ENCODE results near the gene CUEDC1.

Gene CUEDC1

DNA sequence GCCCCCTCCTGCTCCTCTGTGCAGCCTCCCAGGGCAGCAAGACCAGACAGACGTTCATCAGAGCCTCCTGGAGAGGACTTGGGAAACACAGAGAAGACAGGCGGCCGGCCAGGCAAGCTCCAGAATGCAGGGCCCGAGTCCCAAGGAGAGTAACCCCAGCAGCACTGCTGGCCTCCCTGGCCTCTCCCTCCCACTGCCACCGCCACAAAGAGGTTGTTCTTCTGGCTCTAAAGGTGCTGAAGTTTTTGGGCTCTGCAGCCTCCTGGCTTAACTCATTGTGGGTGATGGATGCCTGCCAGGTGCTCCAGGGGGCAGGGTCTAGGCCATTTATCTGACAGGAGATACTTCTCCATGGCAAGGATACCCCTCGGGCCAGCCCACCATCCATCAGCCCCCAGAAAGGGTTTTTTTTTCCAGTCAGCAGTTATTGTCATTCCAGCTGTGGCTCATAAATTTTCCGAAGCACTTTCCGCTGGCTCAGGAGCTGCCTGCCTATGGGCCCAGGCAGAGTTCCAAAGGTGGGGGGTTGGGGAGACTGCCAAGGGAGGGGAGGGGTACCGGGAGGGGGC is 73.3 kb downstream of the CUEDC1 start:
- peaks cover 29% of the 10 kb centered on the region for H3K27me3 Mint-ChIP-seq (ENCODE audit: low read depth)
- no peak overlapping the region for H3K4me3 Mint-ChIP-seq
- H3K9me3 Mint-ChIP-seq, result no peaks in the 10 kb centered on the region
- H3K27ac Mint-ChIP-seq, result no peak overlapping the region
- no peaks in the 10 kb centered on the region for H3K36me3 Mint-ChIP-seq (ENCODE audit: low read depth)
- H3K4me1 Mint-ChIP-seq (ENCODE audit: low read depth), result no peaks in the 10 kb centered on the region

DNA sequence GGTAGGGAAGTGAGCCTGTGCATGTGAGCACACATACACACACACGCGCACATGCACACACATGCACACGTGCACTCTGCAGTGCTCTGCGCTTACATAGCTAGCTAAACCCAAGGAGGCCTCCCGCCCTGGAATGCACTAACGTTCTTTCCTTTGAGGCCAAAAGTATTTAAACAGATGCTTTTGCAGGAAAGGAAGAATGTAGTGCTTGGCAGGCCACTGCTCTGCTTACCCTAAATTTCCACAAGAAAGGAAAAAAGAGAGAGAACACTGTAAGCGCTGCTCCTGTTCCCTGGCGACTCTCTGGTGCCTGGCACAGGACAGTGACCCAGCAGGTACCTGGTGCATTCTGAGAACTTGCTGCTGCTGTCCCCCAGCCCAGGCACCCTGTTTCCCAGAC is 74.1 kb downstream of the CUEDC1 start:
- H3K4me1 Mint-ChIP-seq (ENCODE audit: low read depth), result peaks cover 2% of the 10 kb centered on the region
- no peaks in the 10 kb centered on the region for H3K9me3 Mint-ChIP-seq
- H3K36me3 Mint-ChIP-seq (ENCODE audit: low read depth), result no peaks in the 10 kb centered on the region
- peaks cover 32% of the 10 kb centered on the region for H3K27me3 Mint-ChIP-seq (ENCODE audit: low read depth)
- H3K4me3 Mint-ChIP-seq, result no peak overlapping the region
- no peak overlapping the region for H3K27ac Mint-ChIP-seq

DNA sequence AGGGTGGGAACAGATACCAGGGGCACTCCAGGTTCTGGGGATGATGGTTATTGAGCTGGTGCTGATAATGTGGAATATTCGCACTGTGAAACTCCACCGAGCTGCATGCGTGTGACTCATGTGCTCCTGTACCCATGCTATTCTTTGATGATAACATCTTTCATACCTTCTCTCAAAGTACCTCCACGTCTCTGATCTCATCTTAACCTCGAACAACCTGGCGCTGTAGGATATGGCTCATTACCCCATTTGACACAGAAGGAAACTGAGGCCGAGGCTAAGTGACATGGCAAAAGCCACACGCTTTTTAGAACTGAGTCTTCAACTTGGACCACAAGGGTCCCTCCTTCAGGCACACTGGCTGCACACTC is 75.1 kb downstream of the CUEDC1 start:
- H3K36me3 Mint-ChIP-seq (ENCODE audit: low read depth), result no peaks in the 10 kb centered on the region
- peaks cover 3% of the 10 kb centered on the region for H3K4me1 Mint-ChIP-seq (ENCODE audit: low read depth)
- H3K4me3 Mint-ChIP-seq, result no peak overlapping the region
- no peak overlapping the region for H3K27ac Mint-ChIP-seq
- no peaks in the 10 kb centered on the region for H3K9me3 Mint-ChIP-seq
- H3K27me3 Mint-ChIP-seq (ENCODE audit: low read depth), result peaks cover 35% of the 10 kb centered on the region

DNA sequence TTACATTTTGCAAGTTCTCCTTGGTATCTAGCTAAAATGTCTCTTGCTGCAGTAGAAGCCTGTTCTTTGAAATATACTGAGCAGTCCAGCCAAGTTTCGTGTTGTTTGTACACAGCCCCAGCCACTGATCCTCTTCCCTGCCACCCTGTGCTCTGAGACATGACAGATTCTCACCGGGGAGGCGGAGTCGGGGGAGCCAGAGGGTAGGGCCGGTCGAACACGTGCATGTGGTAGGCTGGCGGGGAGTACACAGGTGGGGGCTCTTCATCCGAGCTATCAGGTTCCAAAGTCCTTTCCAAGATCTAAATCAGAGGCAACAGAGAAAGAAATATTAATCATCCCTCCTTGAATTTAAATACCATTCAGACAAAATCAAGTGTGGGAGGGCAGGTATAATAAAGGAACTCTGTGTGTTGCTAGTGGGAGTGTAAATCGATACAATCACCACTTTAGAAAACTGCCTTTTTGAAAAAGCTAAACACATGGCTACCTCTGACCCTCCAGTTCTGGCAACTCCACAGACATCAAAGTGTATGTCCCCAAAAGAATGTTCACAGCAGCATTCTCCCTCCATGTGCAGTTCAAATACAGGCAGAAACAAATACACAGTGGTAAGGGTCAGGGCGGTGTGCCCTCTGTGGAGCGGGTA is 75.7 kb downstream of the CUEDC1 start:
- Mint-ChIP-seq H3K27me3 (ENCODE audit: low read depth) (peaks cover 37% of the 10 kb centered on the region), H3K4me1 (ENCODE audit: low read depth) (peaks cover 3% of the 10 kb centered on the region), H3K27ac (no peak overlapping the region), H3K4me3 (no peak overlapping the region), H3K36me3 (ENCODE audit: low read depth) (no peaks in the 10 kb centered on the region), H3K9me3 (no peaks in the 10 kb centered on the region)

DNA sequence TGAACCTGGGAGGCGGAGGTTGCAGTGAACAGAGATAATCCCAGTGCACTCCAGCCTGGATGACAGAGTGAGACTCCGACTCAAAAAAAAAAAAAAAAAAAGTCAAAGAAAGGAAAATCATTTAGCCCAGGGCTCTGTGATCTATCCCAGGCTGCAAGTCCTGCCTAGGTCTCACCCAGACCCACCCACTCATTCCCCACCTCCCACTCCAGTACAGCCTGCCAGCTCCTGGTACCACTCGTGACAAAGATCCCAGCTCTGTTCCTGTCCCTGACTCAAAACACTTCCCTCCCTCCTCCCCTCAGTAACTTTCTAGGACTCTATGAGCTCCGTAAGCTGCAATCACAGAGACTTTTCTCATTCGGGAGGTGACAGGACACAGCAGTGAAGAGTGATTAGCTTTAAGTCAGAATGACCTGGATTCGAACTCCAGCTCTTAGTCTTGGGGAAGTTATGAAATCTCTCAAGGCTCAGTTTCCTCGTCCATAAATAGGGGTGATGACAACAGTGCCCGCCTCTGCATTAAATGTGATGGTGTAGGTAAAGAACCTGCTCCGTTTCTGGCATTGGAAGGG is 77.3 kb downstream of the CUEDC1 start:
- no peak overlapping the region for H3K4me3 Mint-ChIP-seq
- peaks cover 35% of the 10 kb centered on the region for H3K27me3 Mint-ChIP-seq (ENCODE audit: low read depth)
- no peaks in the 10 kb centered on the region for H3K9me3 Mint-ChIP-seq
- no peak overlapping the region for H3K27ac Mint-ChIP-seq
- no peaks in the 10 kb centered on the region for H3K36me3 Mint-ChIP-seq (ENCODE audit: low read depth)
- H3K4me1 Mint-ChIP-seq (ENCODE audit: low read depth), result peaks cover 5% of the 10 kb centered on the region

DNA sequence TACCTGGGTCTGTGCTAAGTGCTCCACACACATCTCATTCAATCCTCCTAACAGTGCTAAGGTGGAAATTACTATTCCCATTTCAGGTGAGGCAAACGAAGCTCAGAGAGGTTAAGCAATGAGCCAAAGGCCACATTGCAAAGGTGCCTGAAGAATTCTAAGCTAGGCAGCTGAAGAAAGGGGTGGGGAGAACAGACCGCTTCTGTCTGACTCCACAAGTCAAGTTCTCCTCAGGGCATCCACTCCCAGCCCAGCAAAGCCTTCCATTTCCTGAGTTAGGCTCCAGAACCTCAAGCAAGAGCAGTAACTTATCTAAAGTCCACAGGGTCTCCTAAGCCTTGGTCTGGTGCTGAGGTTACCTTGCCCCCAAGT is 78.4 kb downstream of the CUEDC1 start:
- H3K36me3 Mint-ChIP-seq (ENCODE audit: low read depth), result no peaks in the 10 kb centered on the region
- no peak overlapping the region for H3K27ac Mint-ChIP-seq
- no peak overlapping the region for H3K4me3 Mint-ChIP-seq
- peaks cover 5% of the 10 kb centered on the region for H3K4me1 Mint-ChIP-seq (ENCODE audit: low read depth)
- no peaks in the 10 kb centered on the region for H3K9me3 Mint-ChIP-seq
- peaks cover 42% of the 10 kb centered on the region for H3K27me3 Mint-ChIP-seq (ENCODE audit: low read depth)

DNA sequence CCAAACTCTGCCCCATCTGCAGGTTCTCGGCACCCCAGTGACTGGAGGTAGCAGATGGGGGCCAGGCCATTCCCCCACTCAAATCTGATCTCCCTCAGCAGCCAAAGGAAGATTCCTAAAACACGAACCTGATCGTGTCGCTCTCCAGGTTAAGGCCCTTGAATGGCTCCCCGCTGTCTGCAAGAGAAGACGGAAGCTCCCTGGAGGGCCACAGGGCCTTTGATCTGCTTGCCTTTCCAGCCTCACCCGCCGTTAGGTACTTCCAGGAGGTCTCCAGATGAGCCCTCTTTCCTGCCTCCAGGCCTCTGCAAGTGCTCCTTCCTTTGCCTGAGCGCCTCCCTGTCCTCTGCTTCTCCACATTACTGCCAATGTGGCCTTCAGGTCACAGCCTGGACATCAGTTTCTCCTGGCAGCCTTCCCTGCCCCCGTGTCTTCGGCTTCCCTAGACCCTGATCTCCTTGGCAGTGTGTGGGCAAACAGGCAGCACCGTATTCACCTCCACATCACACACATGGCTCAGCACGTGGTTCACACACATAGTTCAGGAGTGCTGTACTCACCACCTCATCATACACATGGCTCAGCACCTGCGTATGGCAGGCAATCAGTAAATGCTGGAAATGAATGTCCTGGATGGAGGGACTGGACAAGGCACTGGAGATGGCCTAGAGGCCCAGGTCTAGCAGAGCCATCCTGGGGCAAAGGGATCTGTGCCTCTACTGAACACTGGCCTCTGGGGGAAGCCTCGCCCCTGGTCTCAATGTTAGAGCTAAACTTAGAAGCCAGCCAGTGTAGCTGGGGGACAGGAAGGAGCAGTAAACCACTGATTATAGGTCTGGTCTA is 79.0 kb downstream of the CUEDC1 start:
- H3K27me3 Mint-ChIP-seq (ENCODE audit: low read depth), result peaks cover 43% of the 10 kb centered on the region
- H3K4me1 Mint-ChIP-seq (ENCODE audit: low read depth), result peaks cover 5% of the 10 kb centered on the region
- no peaks in the 10 kb centered on the region for H3K9me3 Mint-ChIP-seq
- no peaks in the 10 kb centered on the region for H3K36me3 Mint-ChIP-seq (ENCODE audit: low read depth)
- H3K4me3 Mint-ChIP-seq, result no peak overlapping the region
- no peak overlapping the region for H3K27ac Mint-ChIP-seq

DNA sequence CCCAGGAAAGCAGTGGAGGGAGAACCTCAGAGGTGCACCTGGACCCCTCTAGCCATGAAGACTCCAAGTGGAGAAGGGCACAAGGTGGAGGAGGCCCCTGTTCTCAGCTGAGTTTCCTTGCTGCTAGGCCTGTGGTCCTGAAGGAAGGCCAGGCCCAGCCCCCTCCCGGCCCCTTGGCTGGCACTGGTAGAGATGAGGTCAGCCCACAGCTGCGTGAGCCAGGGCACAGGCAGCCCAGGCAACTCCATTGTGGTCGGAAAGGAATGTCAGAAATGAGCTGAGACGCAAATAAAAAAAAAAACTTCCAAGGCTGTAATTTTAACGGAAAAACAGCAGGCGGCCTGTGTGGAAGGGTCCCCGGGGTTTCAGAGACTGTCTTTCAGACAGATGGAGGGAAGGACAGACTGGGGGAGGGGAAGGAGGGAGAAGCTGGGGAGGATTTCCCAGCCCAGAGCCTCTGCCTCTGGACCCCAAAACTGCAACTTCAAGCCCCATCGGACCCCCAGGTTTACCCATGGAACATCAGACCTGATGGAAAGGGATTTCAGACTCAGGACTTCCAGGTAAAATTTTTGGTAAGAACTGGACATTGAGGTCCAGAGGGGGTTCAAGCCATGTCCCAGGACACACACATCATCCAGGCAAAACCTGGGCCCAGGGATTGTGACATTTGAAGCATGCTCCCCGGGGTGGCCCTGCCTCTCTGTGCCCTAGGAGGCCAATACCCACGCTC is 79.8 kb downstream of the CUEDC1 start:
- no peaks in the 10 kb centered on the region for H3K9me3 Mint-ChIP-seq
- H3K4me3 Mint-ChIP-seq, result no peak overlapping the region
- H3K36me3 Mint-ChIP-seq (ENCODE audit: low read depth), result no peaks in the 10 kb centered on the region
- H3K27me3 Mint-ChIP-seq (ENCODE audit: low read depth), result peaks cover 39% of the 10 kb centered on the region
- H3K4me1 Mint-ChIP-seq (ENCODE audit: low read depth), result peaks cover 5% of the 10 kb centered on the region
- no peak overlapping the region for H3K27ac Mint-ChIP-seq

DNA sequence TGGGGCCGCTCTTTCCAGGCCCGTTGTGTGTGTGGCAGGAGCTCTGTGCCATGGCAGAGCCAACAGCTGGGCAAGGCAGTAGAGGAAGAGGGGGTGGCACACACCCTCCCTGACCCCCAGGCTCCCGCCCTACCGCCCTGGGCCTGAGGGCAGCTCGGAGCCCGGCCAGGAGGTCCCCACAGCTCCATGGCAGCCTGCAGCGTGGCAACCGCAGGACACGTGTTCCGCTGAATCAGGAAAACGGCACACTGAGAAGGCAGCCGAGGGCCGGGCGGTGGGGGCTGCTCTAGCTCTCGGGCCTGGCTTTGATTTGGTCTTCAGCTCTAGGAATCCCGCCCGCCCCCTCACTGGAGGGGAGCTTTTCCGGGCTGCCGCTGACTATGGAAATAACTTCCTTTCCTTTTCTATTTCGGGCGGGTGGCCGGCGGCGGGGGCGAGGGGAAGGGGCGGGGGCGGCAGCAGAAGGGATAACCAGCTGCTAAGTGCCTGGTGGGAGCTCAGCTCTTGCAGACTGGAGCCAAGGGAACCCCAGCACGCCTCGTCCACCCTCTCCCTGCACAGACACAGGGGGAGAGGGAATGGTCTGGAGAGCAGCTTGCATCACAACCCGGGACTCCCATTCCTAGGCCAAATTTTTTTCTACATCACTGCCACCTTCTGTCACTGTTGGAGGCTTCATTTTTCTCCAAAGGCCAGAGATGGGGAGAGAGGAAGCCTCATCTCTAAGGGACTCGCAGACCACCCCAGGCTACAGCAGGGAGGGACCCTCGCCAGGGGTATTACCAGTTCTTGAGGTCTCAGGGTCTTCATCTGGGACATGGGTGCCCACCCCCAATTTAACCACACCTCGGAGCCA is 80.5 kb downstream of the CUEDC1 start:
- peaks cover 5% of the 10 kb centered on the region for H3K4me1 Mint-ChIP-seq (ENCODE audit: low read depth)
- no peak overlapping the region for H3K27ac Mint-ChIP-seq
- no peak overlapping the region for H3K4me3 Mint-ChIP-seq
- H3K36me3 Mint-ChIP-seq (ENCODE audit: low read depth), result no peaks in the 10 kb centered on the region
- H3K27me3 Mint-ChIP-seq (ENCODE audit: low read depth), result peaks cover 38% of the 10 kb centered on the region
- H3K9me3 Mint-ChIP-seq, result no peaks in the 10 kb centered on the region

DNA sequence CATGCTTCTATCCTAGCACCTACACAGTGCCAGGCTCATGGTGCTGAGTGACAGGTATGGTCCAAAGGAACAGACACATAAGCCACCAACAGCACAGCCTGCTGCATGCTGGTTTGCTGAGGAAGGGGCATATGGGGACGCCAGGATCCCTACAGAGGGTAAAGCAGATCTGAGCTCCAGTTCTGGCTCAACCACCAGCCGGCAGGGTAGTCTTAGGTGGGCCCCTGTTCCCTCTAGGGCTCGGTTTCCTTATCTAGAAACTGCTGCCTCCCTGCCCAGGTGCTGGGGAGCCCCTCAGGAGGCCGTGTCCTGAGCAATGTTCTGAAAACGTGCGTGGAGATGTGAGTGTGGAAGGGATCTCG is 81.2 kb downstream of the CUEDC1 start:
- H3K27ac Mint-ChIP-seq, result no peak overlapping the region
- H3K4me3 Mint-ChIP-seq, result no peak overlapping the region
- no peaks in the 10 kb centered on the region for H3K9me3 Mint-ChIP-seq
- peaks cover 32% of the 10 kb centered on the region for H3K27me3 Mint-ChIP-seq (ENCODE audit: low read depth)
- H3K4me1 Mint-ChIP-seq (ENCODE audit: low read depth), result peaks cover 5% of the 10 kb centered on the region
- no peaks in the 10 kb centered on the region for H3K36me3 Mint-ChIP-seq (ENCODE audit: low read depth)

DNA sequence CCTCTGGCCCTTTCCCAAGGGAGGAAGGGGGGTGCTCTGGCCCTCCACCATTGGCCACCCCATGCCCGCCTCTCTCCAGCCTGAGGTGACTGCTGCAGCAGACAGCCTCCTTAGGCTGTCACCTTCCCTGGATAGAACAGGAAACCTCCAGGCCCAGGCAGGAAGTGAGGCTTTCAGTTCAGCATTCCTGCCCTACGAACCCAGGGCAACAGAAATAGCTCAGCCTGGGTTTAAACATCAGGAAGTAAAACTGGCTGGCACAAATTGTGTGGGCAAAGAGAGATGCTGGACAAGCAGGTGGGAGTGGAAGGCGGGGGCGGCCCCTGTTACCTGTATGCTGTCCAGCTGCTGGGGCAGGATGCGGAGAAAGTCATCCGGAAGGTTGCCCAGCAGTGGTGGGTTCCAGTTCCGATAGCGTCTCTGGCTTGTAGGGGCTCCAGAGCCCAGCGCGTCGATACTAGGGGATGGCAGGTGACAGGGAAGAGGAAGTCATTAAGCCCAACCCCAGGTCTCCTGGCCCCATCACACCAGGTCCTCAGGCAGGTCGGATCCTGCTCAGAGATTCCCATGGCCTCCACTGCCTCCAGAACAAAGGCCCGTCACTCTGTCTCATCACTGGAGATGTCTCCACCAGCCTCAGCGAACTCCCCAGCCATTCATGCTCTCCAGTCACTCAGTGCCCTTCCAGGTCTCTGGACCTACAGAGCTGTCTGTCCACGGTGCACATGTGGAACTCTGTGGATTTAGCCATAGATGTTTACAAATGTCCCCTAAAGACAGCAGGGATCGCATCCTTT is 81.8 kb downstream of the CUEDC1 start:
- Mint-ChIP-seq H3K4me1 (ENCODE audit: low read depth) (peaks cover 5% of the 10 kb centered on the region), H3K9me3 (no peaks in the 10 kb centered on the region), H3K4me3 (no peak overlapping the region), H3K27me3 (ENCODE audit: low read depth) (peaks cover 31% of the 10 kb centered on the region), H3K36me3 (ENCODE audit: low read depth) (no peaks in the 10 kb centered on the region), H3K27ac (no peak overlapping the region)

DNA sequence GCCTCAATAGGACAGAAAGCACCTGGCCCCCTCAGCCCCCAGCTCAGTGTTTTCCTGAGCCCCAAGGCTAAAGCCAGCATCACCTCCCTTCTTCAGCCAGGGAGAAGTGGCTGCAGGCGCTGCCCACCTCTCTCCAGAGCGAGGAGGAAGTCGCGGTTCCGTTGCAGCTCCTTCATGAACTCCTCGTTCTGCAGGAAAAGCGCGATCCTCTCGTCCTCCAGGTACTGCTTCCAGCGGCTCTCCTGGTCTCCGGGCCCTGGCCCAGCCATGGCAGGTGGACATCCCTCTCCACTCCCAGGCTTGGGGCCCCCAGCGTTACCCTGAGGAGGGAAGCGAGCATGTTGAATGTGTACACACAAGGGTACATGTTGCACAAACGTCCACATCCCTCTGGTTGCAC is 82.7 kb downstream of the CUEDC1 start:
- peaks cover 8% of the 10 kb centered on the region for H3K4me1 Mint-ChIP-seq (ENCODE audit: low read depth)

DNA sequence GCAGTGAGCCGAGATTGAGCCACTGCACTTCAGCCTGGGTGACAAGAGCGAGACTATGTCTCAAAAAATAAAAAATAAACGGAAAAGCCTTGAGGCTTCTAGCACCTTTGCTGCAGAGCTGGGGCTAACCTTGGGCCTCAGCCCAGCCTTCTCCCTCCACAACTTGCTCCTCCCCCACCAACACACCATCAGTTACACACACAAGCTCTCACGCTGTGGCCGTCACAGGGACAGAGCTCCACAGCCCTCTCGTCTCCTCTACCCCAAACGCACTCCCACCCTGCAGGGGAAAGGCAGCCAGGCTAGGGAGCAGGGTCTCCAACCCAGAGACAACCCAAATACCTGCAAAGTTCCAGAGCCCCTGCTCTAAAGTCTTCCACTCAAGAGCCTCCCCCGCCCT is 83.3 kb downstream of the CUEDC1 start:
- Mint-ChIP-seq H3K36me3 (ENCODE audit: low read depth) (no peaks in the 10 kb centered on the region), H3K4me1 (ENCODE audit: low read depth) (peaks cover 10% of the 10 kb centered on the region), H3K27me3 (ENCODE audit: low read depth) (peaks cover 25% of the 10 kb centered on the region), H3K4me3 (no peak overlapping the region), H3K27ac (no peak overlapping the region), H3K9me3 (no peaks in the 10 kb centered on the region)

More for the DNA sequence above, 82.7 kb downstream of the CUEDC1 start:
- Mint-ChIP-seq H3K27ac (no peak overlapping the region), H3K36me3 (ENCODE audit: low read depth) (no peaks in the 10 kb centered on the region), H3K9me3 (no peaks in the 10 kb centered on the region), H3K27me3 (ENCODE audit: low read depth) (peaks cover 25% of the 10 kb centered on the region), H3K4me3 (no peak overlapping the region)
